Measurements from ENCODE around the gene GAB3. TPM values are rescaled to one million over a fixed set of nuclear protein-coding genes. Genes with fewer than 3 reads are reported as not detected.
A peak's percentile ranks its signal among the peaks of the same experiment; 100 is the strongest.

The GAB3 gene
- total RNA-seq (2021): 0.17 and 0.63 TPM in 2 replicates
- percentile 21 among the genes with signal in this experiment for Bru-seq, nascent RNA
- percentile 20 among the genes with signal in this experiment for BruChase-seq, experiment 1, labeled RNA remaining after a 2-hour chase
- BruChase-seq, experiment 2, labeled RNA remaining after a 6-hour chase: percentile 9 among the genes with signal in this experiment
- long read RNA-seq: 0 reads

GRCh38 chrX:154750301-154751202 is at the start of gene GAB3:
Gene GAB3 (minus strand): TSS chrX:154751077. CDS start chrX:154751025, 52 bp downstream.
- H2AFZ ChIP-seq: no peak within 1 kb of the TSS

GRCh38 chrX:154799556-154800348 is 48.9 kb upstream of the GAB3 start:
- no peaks in the 10 kb centered on the region for H3K79me2 ChIP-seq (ENCODE audit: low read depth)
- no peaks in the 10 kb centered on the region for H4K20me1 ChIP-seq (ENCODE audit: insufficient read depth)
- no peak overlapping the region for H2AFZ ChIP-seq
- TF ChIP-seq EZH2 (IDR thresholded peaks at IDR 0.05; ENCODE audit: low read depth) (no peak), CTCF (conservative IDR thresholded peaks at IDR 0.05) (no peak)
- ChIA-PET CTCF (no interaction called here), POLR2A (ENCODE audit: unreplicated experiment) (no interaction called here)
- BruUV-seq (replicated peaks): no TSS peak
- peaks cover 38% of the 10 kb centered on the region for H3K4me1 ChIP-seq (replicated peaks; ENCODE audit: insufficient read depth)
- H3F3A ChIP-seq (ENCODE audit: insufficient read depth, low read depth): peaks cover 30% of the 10 kb centered on the region
- H3K9me3 ChIP-seq (ENCODE audit: insufficient read depth, low read depth): no peaks in the 10 kb centered on the region
- H3K27ac ChIP-seq: peak overlapping the region; percentile 64
- no peak overlapping the region for H3K4me3 ChIP-seq
- intact Hi-C loops (cut with micrococcal nuclease; ENCODE audit: unreplicated experiment): no loop called here
- H3K9me2 ChIP-seq (ENCODE audit: insufficient read depth): no peaks in the 10 kb centered on the region
- H3K4me2 ChIP-seq: peak overlapping the region; percentile 47
- H3K27me3 ChIP-seq (ENCODE audit: insufficient read depth, low read depth): no peaks in the 10 kb centered on the region
- H3K36me3 ChIP-seq (ENCODE audit: low read depth): no peaks in the 10 kb centered on the region
- peak; percentile 31 to 56 for DNase-seq

More at GRCh38 chrX:154750301-154751202, at the start of gene GAB3:
- H3K4me3 ChIP-seq: no peak within 1 kb of the TSS
- H3K4me1 ChIP-seq (replicated peaks; ENCODE audit: insufficient read depth): peaks cover 8% of the 10 kb centered on the region; the same call in 1 of the 2 replicates
- intact Hi-C loops (cut with micrococcal nuclease; ENCODE audit: unreplicated experiment): no loop called here
- CTCF ChIA-PET: no interaction called here
- no peak within 1 kb of the TSS for H3K4me2 ChIP-seq
- no peak within 1 kb of the TSS for H3K27ac ChIP-seq
- H3K9me3 ChIP-seq (ENCODE audit: insufficient read depth, low read depth): no peaks in the 10 kb centered on the region
- no peaks in the 10 kb centered on the region for H3K9me2 ChIP-seq (ENCODE audit: insufficient read depth)
- no peak for TF ChIP-seq EZH2 (IDR thresholded peaks at IDR 0.05; ENCODE audit: low read depth)
- no peak for TF ChIP-seq CTCF (conservative IDR thresholded peaks at IDR 0.05)
- no peaks in the 10 kb centered on the region for H3K79me2 ChIP-seq (ENCODE audit: low read depth)
- BruUV-seq (replicated peaks): no TSS peak
- H3K36me3 ChIP-seq (ENCODE audit: low read depth): no peaks in the 10 kb centered on the region
- H3F3A ChIP-seq (ENCODE audit: insufficient read depth, low read depth): peaks cover 6% of the 10 kb centered on the region; the same call in 1 of the 2 replicates
- peaks cover 26% of the 10 kb centered on the region for H3K27me3 ChIP-seq (ENCODE audit: insufficient read depth, low read depth)
- POLR2A ChIA-PET (ENCODE audit: unreplicated experiment): interaction anchor here (0.5 kb wide), 1 partner anchor 11 kb away, joined by 4 read pairs; no protein-coding TSS in a partner anchor
- no peaks in the 10 kb centered on the region for H4K20me1 ChIP-seq (ENCODE audit: insufficient read depth)
- DNase-seq: peak in 1 of 2 experiments; percentile 30

- intact Hi-C loops (cut with micrococcal nuclease; ENCODE audit: unreplicated experiment): no loop called here
- Histone ChIP-seq H3K27me3 (ENCODE audit: insufficient read depth, low read depth) (no peaks in the 10 kb centered on the region), H3K36me3 (ENCODE audit: low read depth) (no peaks in the 10 kb centered on the region), H2AFZ (no peak overlapping the region), H3K4me2 (no peak overlapping the region), H3K4me1 (replicated peaks; ENCODE audit: insufficient read depth) (peaks cover 38% of the 10 kb centered on the region), H3F3A (ENCODE audit: insufficient read depth, low read depth) (peaks cover 27% of the 10 kb centered on the region), H3K4me3 (no peak overlapping the region), H3K79me2 (ENCODE audit: low read depth) (no peaks in the 10 kb centered on the region), H3K9me2 (ENCODE audit: insufficient read depth) (no peaks in the 10 kb centered on the region), H4K20me1 (ENCODE audit: insufficient read depth) (no peaks in the 10 kb centered on the region), H3K27ac (no peak overlapping the region), H3K9me3 (ENCODE audit: insufficient read depth, low read depth) (no peaks in the 10 kb centered on the region)
- DNase-seq: peak in 1 of 2 experiments; percentile 22
- ChIA-PET CTCF (no interaction called here), POLR2A (ENCODE audit: unreplicated experiment) (interaction anchor here (0.6 kb wide), 1 partner anchor 196 kb away, joined by 12 read pairs; no protein-coding TSS in a partner anchor)
- TF ChIP-seq EZH2 (IDR thresholded peaks at IDR 0.05; ENCODE audit: low read depth): no peak
- no peak for TF ChIP-seq CTCF (conservative IDR thresholded peaks at IDR 0.05)
- no TSS peak for BruUV-seq (replicated peaks)
These were observed 46.1 kb upstream of the GAB3 start for GRCh38 chrX:154797006-154797405.

All from PC-9 (cell line).